ENCODE results near the gene PRKN. TPM values are rescaled to one million over a fixed set of nuclear protein-coding genes. Genes with fewer than 3 reads are reported as not detected.

PRKN gene
- total RNA-seq, 2 experiments from 2014 or later = 0.63 TPM; not detected in 1

GRCh38 chr6:161796681-161797080 is 930.9 kb downstream of the PRKN start:
- no peak overlapping the region for H3K27ac Mint-ChIP-seq
- ATAC-seq (no peak), DNase-seq (no peak)
- H3K4me3 Mint-ChIP-seq = no peak overlapping the region
- POLR2A ChIA-PET = no interaction called here
- H3K27me3 Mint-ChIP-seq (ENCODE audit: low read depth) = no peaks in the 10 kb centered on the region
- CTCF ChIA-PET = no interaction called here
- no peaks in the 10 kb centered on the region for H3K36me3 Mint-ChIP-seq (ENCODE audit: low read depth)
- no peaks in the 10 kb centered on the region for H3K4me1 Mint-ChIP-seq (ENCODE audit: low read depth)
- H3K9me3 Mint-ChIP-seq (ENCODE audit: insufficient read depth) = no peaks in the 10 kb centered on the region

GRCh38 chr6:161792851-161793493 is 934.6 kb downstream of the PRKN start:
- no peaks in the 10 kb centered on the region for H3K4me1 Mint-ChIP-seq (ENCODE audit: low read depth)
- no peak overlapping the region for H3K4me3 Mint-ChIP-seq
- no peak overlapping the region for H3K27ac Mint-ChIP-seq
- ChIA-PET CTCF (no interaction called here), POLR2A (no interaction called here)
- no peak for DNase-seq
- no peaks in the 10 kb centered on the region for H3K27me3 Mint-ChIP-seq (ENCODE audit: low read depth)
- H3K9me3 Mint-ChIP-seq (ENCODE audit: insufficient read depth) = no peaks in the 10 kb centered on the region
- ATAC-seq = no peak
- H3K36me3 Mint-ChIP-seq (ENCODE audit: low read depth) = no peaks in the 10 kb centered on the region

- no peaks in the 10 kb centered on the region for H3K4me1 Mint-ChIP-seq (ENCODE audit: low read depth)
- no peak for DNase-seq
- no peaks in the 10 kb centered on the region for H3K27me3 Mint-ChIP-seq (ENCODE audit: low read depth)
- ChIA-PET POLR2A (no interaction called here), CTCF (no interaction called here)
- ATAC-seq = no peak
- H3K4me3 Mint-ChIP-seq = no peak overlapping the region
- no peaks in the 10 kb centered on the region for H3K36me3 Mint-ChIP-seq (ENCODE audit: low read depth)
- no peak overlapping the region for H3K27ac Mint-ChIP-seq
- no peaks in the 10 kb centered on the region for H3K9me3 Mint-ChIP-seq (ENCODE audit: insufficient read depth)
These were observed 939.0 kb downstream of the PRKN start for GRCh38 chr6:161788531-161788930.

- no peak overlapping the region for H3K4me3 Mint-ChIP-seq
- DNase-seq = no peak
- no peaks in the 10 kb centered on the region for H3K27me3 Mint-ChIP-seq (ENCODE audit: low read depth)
- no peak overlapping the region for H3K27ac Mint-ChIP-seq
- no peaks in the 10 kb centered on the region for H3K36me3 Mint-ChIP-seq (ENCODE audit: low read depth)
- POLR2A ChIA-PET = no interaction called here
- H3K9me3 Mint-ChIP-seq (ENCODE audit: insufficient read depth) = no peaks in the 10 kb centered on the region
- no peaks in the 10 kb centered on the region for H3K4me1 Mint-ChIP-seq (ENCODE audit: low read depth)
- no peak for ATAC-seq
- CTCF ChIA-PET = no interaction called here
These were observed 955.4 kb downstream of the PRKN start for GRCh38 chr6:161772176-161772575.

GRCh38 chr6:161761966-161762365 is 965.6 kb downstream of the PRKN start:
- DNase-seq (no peak), ATAC-seq (no peak)
- no peaks in the 10 kb centered on the region for H3K4me1 Mint-ChIP-seq (ENCODE audit: low read depth)
- H3K27me3 Mint-ChIP-seq (ENCODE audit: low read depth) = no peaks in the 10 kb centered on the region
- no peaks in the 10 kb centered on the region for H3K9me3 Mint-ChIP-seq (ENCODE audit: insufficient read depth)
- H3K4me3 Mint-ChIP-seq = no peak overlapping the region
- ChIA-PET CTCF (no interaction called here), POLR2A (no interaction called here)
- H3K36me3 Mint-ChIP-seq (ENCODE audit: low read depth) = no peaks in the 10 kb centered on the region
- no peak overlapping the region for H3K27ac Mint-ChIP-seq

- ChIA-PET POLR2A (no interaction called here), CTCF (no interaction called here)
- no peak for DNase-seq
- no peak overlapping the region for H3K27ac Mint-ChIP-seq
- no peaks in the 10 kb centered on the region for H3K4me1 Mint-ChIP-seq (ENCODE audit: low read depth)
- ATAC-seq = no peak
- no peaks in the 10 kb centered on the region for H3K27me3 Mint-ChIP-seq (ENCODE audit: low read depth)
- H3K36me3 Mint-ChIP-seq (ENCODE audit: low read depth) = no peaks in the 10 kb centered on the region
- no peaks in the 10 kb centered on the region for H3K9me3 Mint-ChIP-seq (ENCODE audit: insufficient read depth)
- no peak overlapping the region for H3K4me3 Mint-ChIP-seq
These were observed 972.5 kb downstream of the PRKN start for GRCh38 chr6:161755080-161755479.

- H3K36me3 Mint-ChIP-seq (ENCODE audit: low read depth) = no peaks in the 10 kb centered on the region
- DNase-seq = no peak
- ChIA-PET CTCF (no interaction called here), POLR2A (no interaction called here)
- no peaks in the 10 kb centered on the region for H3K4me1 Mint-ChIP-seq (ENCODE audit: low read depth)
- H3K9me3 Mint-ChIP-seq (ENCODE audit: insufficient read depth) = no peaks in the 10 kb centered on the region
- no peak overlapping the region for H3K27ac Mint-ChIP-seq
- no peak for ATAC-seq
- H3K4me3 Mint-ChIP-seq = no peak overlapping the region
- H3K27me3 Mint-ChIP-seq (ENCODE audit: low read depth) = no peaks in the 10 kb centered on the region
These were observed 976.9 kb downstream of the PRKN start for GRCh38 chr6:161750686-161751085.

- no peak for DNase-seq
- Mint-ChIP-seq H3K27me3 (ENCODE audit: low read depth) (no peaks in the 10 kb centered on the region), H3K4me1 (ENCODE audit: low read depth) (no peaks in the 10 kb centered on the region), H3K27ac (no peak overlapping the region), H3K36me3 (ENCODE audit: low read depth) (no peaks in the 10 kb centered on the region), H3K4me3 (no peak overlapping the region), H3K9me3 (ENCODE audit: insufficient read depth) (no peaks in the 10 kb centered on the region)
- no peak for ATAC-seq
- ChIA-PET CTCF (no interaction called here), POLR2A (no interaction called here)
These were observed 978.0 kb downstream of the PRKN start for GRCh38 chr6:161749576-161749975.

- Mint-ChIP-seq H3K9me3 (ENCODE audit: insufficient read depth) (no peaks in the 10 kb centered on the region), H3K4me3 (no peak overlapping the region), H3K27ac (no peak overlapping the region), H3K36me3 (ENCODE audit: low read depth) (no peaks in the 10 kb centered on the region), H3K4me1 (ENCODE audit: low read depth) (no peaks in the 10 kb centered on the region), H3K27me3 (ENCODE audit: low read depth) (no peaks in the 10 kb centered on the region)
- ChIA-PET POLR2A (no interaction called here), CTCF (no interaction called here)
- DNase-seq (peak; percentile 26), ATAC-seq (no peak)
These were observed 978.8 kb downstream of the PRKN start for GRCh38 chr6:161748535-161749416.

- Mint-ChIP-seq H3K4me1 (ENCODE audit: low read depth) (no peaks in the 10 kb centered on the region), H3K36me3 (ENCODE audit: low read depth) (no peaks in the 10 kb centered on the region), H3K27ac (no peak overlapping the region), H3K27me3 (ENCODE audit: low read depth) (no peaks in the 10 kb centered on the region), H3K9me3 (ENCODE audit: insufficient read depth) (no peaks in the 10 kb centered on the region), H3K4me3 (no peak overlapping the region)
- ChIA-PET CTCF (interaction anchor here (0.7 kb wide), 1 partner anchor 85 kb away, joined by 3 read pairs; no protein-coding TSS in a partner anchor), POLR2A (no interaction called here)
- no peak for ATAC-seq
- DNase-seq = no peak
These were observed 980.1 kb downstream of the PRKN start for GRCh38 chr6:161747506-161747905.

- ATAC-seq = no peak
- Mint-ChIP-seq H3K27me3 (ENCODE audit: low read depth) (no peaks in the 10 kb centered on the region), H3K27ac (no peak overlapping the region), H3K4me1 (ENCODE audit: low read depth) (no peaks in the 10 kb centered on the region), H3K9me3 (ENCODE audit: insufficient read depth) (no peaks in the 10 kb centered on the region), H3K36me3 (ENCODE audit: low read depth) (no peaks in the 10 kb centered on the region), H3K4me3 (no peak overlapping the region)
- POLR2A ChIA-PET = no interaction called here
- CTCF ChIA-PET = interaction anchor here (1.5 kb wide), 1 partner anchor 328 kb away, joined by 3 read pairs; no protein-coding TSS in a partner anchor
- DNase-seq = no peak
These were observed 981.9 kb downstream of the PRKN start for GRCh38 chr6:161745594-161746141.

GRCh38 chr6:161745128-161745527 is 982.4 kb downstream of the PRKN start:
- Mint-ChIP-seq H3K9me3 (ENCODE audit: insufficient read depth) (peaks cover 3% of the 10 kb centered on the region), H3K27me3 (ENCODE audit: low read depth) (no peaks in the 10 kb centered on the region), H3K27ac (no peak overlapping the region), H3K4me3 (no peak overlapping the region), H3K36me3 (ENCODE audit: low read depth) (no peaks in the 10 kb centered on the region), H3K4me1 (ENCODE audit: low read depth) (no peaks in the 10 kb centered on the region)
- ChIA-PET POLR2A (no interaction called here), CTCF (no interaction called here)
- no peak for ATAC-seq
- DNase-seq = no peak

Data from activated CD8-positive, alpha-beta T cell treated with anti-CD3 and anti-CD28 coated beads, Interleukin-2, amount 10 ng/mL, durations not matched to agents 7 days and 5 days (primary cell).